DOHH2 (cell line): ENCODE results near the gene AMFR.

Experiments
- H3F3A ChIP-seq: fragments of 200-600 bp; sonication (generic), shearing (Covaris generic); 2 replicates; pipeline ENCODE4 v1.6.0; 2016; ENCODE audit warnings: antibody characterized with exemption, mild to moderate bottlenecking; ENCODE audit not compliant: control insufficient read depth, insufficient read depth
- H3K27ac ChIP-seq: fragments of 200-600 bp; sonication (generic); 2 replicates; pipeline ENCODE4 v1.5.1; 2014; ENCODE audit warnings: low read depth, mild to moderate bottlenecking, low read length, moderate library complexity
- H3K27me3 ChIP-seq: fragments of 200-600 bp; sonication (generic); 2 replicates; pipeline ENCODE4 v1.6.1; 2014; ENCODE audit warnings: mild to moderate bottlenecking, low read length, mixed read lengths; ENCODE audit not compliant: control insufficient read depth
- H3K36me3 ChIP-seq: fragments of 200-600 bp; sonication (generic); 2 replicates; pipeline ENCODE4 v1.6.1; 2014; ENCODE audit warnings: mild to moderate bottlenecking, low read length, moderate library complexity, mixed read lengths; ENCODE audit not compliant: control insufficient read depth
- H3K4me1 ChIP-seq: fragments of 200-600 bp; sonication (generic); 2 replicates; pipeline ENCODE4 v1.6.1; 2014; ENCODE audit warnings: mild to moderate bottlenecking, low read length, mixed read lengths; ENCODE audit not compliant: control insufficient read depth
- H3K4me2 ChIP-seq: fragments of 200-600 bp; sonication (generic); 2 replicates; pipeline ENCODE4 v1.6.0; 2014; ENCODE audit warnings: mild to moderate bottlenecking, low read length, moderate library complexity
- H3K4me3 ChIP-seq: fragments of 200-600 bp; sonication (generic); 2 replicates; pipeline ENCODE4 v1.5.1; 2014; ENCODE audit warnings: mild to moderate bottlenecking, low read length, mixed read lengths
- H3K79me2 ChIP-seq: fragments of 200-600 bp; sonication (generic); 2 replicates; pipeline ENCODE4 v1.6.1; 2014; ENCODE audit warnings: mild to moderate bottlenecking, low read length, mixed read lengths; ENCODE audit not compliant: control insufficient read depth
- H3K9me2 ChIP-seq: fragments of 200-600 bp; sonication (generic); replicated peaks from 2 replicates; pipeline ENCODE4 v1.6.1; 2014; ENCODE audit warnings: mild to moderate bottlenecking, low read length, mixed read lengths; ENCODE audit not compliant: control insufficient read depth
- H3K9me3 ChIP-seq: fragments of 200-600 bp; sonication (generic); 2 replicates; pipeline ENCODE4 v1.6.1; 2014; ENCODE audit warnings: antibody characterized with exemption, low read length, mixed read lengths; ENCODE audit not compliant: control insufficient read depth, insufficient read depth
- H4K20me1 ChIP-seq: fragments of 200-600 bp; sonication (generic); 2 replicates; pipeline ENCODE4 v1.6.0; 2014; ENCODE audit warnings: low read depth, mild to moderate bottlenecking, antibody characterized with exemption, low read length, moderate library complexity; ENCODE audit not compliant: control insufficient read depth, insufficient read depth
- EZH2phosphoT487 ChIP-seq: fragments of 200-600 bp; sonication (generic); IDR thresholded peaks from 2 replicates; pipeline ENCODE4 v1.6.1; 2017; ENCODE audit warnings: borderline replicate concordance, mild to moderate bottlenecking, antibody characterized with exemption, low read length, moderate library complexity, mixed read lengths
- TF ChIP-seq, protein P1 (sequence below): fragments of 200-600 bp; sonication (generic); IDR thresholded peaks from one replicate; pipeline ENCODE4 v1.5.1; 2014; ENCODE audit warnings: antibody characterized with exemption, mild to moderate bottlenecking, low read depth, low read length; ENCODE audit not compliant: poor library complexity, severe bottlenecking

Gene AMFR

GRCh38 chr16:56312556-56312955 is 112.8 kb downstream of the AMFR start:
- H3K27me3 ChIP-seq, result peaks cover 3% of the 10 kb centered on the region

DNA sequence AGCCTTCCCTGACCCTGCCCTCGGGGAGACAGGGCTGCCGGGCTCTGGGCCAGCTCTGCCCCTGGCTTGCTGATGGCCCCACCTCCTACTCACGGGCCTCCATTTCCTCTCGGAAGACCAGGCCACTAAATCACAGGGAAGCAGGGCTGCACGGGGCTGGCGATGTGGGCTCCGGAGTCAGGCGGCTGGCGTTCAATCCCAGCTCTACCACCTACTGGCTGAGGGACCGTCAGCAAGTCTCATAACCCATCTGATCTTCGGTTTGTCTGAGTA is 113.4 kb downstream of the AMFR start:
- no peaks in the 10 kb centered on the region for H4K20me1 ChIP-seq
- TF ChIP-seq, protein P1, sequence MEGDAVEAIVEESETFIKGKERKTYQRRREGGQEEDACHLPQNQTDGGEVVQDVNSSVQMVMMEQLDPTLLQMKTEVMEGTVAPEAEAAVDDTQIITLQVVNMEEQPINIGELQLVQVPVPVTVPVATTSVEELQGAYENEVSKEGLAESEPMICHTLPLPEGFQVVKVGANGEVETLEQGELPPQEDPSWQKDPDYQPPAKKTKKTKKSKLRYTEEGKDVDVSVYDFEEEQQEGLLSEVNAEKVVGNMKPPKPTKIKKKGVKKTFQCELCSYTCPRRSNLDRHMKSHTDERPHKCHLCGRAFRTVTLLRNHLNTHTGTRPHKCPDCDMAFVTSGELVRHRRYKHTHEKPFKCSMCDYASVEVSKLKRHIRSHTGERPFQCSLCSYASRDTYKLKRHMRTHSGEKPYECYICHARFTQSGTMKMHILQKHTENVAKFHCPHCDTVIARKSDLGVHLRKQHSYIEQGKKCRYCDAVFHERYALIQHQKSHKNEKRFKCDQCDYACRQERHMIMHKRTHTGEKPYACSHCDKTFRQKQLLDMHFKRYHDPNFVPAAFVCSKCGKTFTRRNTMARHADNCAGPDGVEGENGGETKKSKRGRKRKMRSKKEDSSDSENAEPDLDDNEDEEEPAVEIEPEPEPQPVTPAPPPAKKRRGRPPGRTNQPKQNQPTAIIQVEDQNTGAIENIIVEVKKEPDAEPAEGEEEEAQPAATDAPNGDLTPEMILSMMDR, result no peak
- no peak for TF ChIP-seq EZH2phosphoT487
- H3K27me3 ChIP-seq, result no peaks in the 10 kb centered on the region
- H3K27ac ChIP-seq, result no peak overlapping the region
- no peak overlapping the region for H3K4me3 ChIP-seq
- no peak overlapping the region for H3K4me2 ChIP-seq
- H3K9me3 ChIP-seq, result no peaks in the 10 kb centered on the region
- no peaks in the 10 kb centered on the region for H3F3A ChIP-seq
- H3K9me2 ChIP-seq, result no peaks in the 10 kb centered on the region
- H3K79me2 ChIP-seq, result no peaks in the 10 kb centered on the region
- no peaks in the 10 kb centered on the region for H3K4me1 ChIP-seq
- H3K36me3 ChIP-seq, result no peaks in the 10 kb centered on the region

More at GRCh38 chr16:56312556-56312955, 112.8 kb downstream of the AMFR start:
- Histone ChIP-seq H3K4me1 (no peaks in the 10 kb centered on the region), H3K36me3 (no peaks in the 10 kb centered on the region), H3F3A (no peaks in the 10 kb centered on the region), H3K79me2 (no peaks in the 10 kb centered on the region), H3K9me2 (no peaks in the 10 kb centered on the region), H3K27ac (no peak overlapping the region), H3K9me3 (no peaks in the 10 kb centered on the region), H4K20me1 (no peaks in the 10 kb centered on the region), H3K4me3 (no peak overlapping the region), H3K4me2 (no peak overlapping the region)
- TF ChIP-seq EZH2phosphoT487, result no peak
- TF ChIP-seq, protein P1, result no peak
